ENCODE data around the gene PRKCB.

GRCh38 chr16:24005577-24005976 is 169.8 kb downstream of the PRKCB start:
- TF ChIP-seq POLR2A (IDR thresholded peaks at IDR 0.05; ENCODE audit: low read length) (no peak), GATA1 (IDR thresholded peaks at IDR 0.05; ENCODE audit: low read depth, low read length) (no peak)
